HG03025 (cell line): Measurements from ENCODE around the gene URM1.
"Not testable (repeated sequence)": the region's sequence is repeated elsewhere in the genome, so short reads cannot be mapped to it uniquely, and the experiment has no call there.

Experiments
- ATAC-seq: cut with Tn5 transposase; IDR thresholded peaks from one replicate; pipeline ENCODE4 v1.9.1; 2021; ENCODE audit warnings: mild to moderate bottlenecking, moderate library complexity; ENCODE audit not compliant: unreplicated experiment, low FRiP score

Gene URM1

DNA sequence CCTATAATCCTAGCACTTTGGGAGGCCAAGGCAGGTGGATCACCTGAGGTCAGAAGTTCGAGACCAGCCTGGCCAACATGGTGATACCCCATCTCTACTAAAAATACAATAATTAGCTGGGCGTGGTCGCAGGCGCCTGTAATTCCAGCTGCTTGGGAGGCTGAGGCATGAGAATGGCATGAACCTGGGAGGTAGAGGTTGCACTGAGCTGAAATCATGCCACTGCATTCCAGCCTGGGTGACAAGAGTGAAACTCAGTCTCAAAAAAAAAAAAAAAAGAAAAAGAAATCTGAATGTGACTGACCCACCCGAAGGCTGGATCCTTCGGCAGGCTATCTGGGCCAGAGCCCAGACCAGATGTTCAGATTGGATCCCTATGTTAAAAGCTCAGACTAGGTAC lies 52.2 kb downstream of the URM1 start:
- not testable (repeated sequence) for ATAC-seq

DNA sequence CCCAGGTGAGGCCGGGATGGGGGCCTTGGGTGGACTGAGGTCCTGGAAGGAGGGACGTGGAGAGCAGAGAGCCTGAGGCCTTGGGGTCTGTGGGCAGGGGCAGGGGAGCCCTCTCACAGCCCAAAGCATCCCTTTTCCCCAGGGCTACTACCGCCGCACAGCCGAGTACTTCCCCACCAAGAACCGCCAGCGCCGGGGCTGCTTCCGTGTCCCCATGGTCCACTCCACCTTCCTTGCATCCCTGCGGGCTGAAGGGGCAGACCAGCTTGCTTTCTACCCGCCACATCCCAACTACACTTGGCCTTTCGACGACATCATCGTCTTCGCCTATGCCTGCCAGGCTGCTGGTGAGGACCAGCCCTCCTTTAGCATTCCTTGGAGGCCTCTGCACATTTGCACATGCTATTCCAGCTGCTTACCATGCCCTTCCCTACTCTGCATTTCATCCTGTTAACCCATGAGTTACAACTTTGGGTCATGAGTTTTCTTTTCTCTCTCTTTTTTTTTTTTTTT lies 53.1 kb downstream of the URM1 start:
- no peak for ATAC-seq

DNA sequence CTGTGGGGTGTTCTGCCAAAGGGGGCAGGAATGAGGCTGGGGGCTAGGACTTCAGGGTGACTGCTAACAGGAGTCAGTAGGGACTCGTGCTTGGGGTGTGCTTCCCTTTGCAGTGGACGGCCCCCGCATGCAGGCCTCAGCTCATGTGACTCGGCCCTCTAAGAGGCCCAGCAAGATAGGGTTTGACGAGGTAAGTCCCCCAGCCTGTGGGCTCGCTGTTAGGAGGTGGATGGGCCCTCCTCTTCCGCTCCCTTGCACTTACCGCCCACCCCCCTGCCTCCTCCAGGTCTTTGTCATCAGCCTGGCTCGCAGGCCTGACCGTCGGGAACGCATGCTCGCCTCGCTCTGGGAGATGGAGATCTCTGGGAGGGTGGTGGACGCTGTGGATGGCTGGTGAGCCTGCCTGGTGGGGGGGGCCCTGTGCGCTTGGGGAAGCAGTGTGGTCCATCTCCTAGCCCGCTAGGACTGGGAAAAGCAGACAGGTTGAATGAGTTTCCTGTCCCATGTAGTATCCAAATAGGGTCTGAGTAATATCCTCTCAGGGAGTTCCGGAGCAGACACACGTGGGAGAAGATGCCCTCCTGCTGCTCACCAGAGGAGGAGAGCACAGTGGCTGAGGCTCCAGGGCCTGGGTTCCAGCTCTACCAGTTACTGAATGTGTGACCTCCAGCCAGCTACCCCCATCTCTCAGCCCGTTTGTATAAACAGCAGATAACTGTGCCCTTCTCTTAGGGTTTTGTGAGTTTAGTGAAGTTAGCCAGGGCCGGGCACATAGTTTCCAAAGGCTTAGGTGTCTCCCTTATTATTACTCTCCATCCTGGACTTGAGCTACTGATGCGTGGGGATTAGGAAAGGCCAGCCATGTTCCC lies 57.7 kb downstream of the URM1 start:
- no peak for ATAC-seq

DNA sequence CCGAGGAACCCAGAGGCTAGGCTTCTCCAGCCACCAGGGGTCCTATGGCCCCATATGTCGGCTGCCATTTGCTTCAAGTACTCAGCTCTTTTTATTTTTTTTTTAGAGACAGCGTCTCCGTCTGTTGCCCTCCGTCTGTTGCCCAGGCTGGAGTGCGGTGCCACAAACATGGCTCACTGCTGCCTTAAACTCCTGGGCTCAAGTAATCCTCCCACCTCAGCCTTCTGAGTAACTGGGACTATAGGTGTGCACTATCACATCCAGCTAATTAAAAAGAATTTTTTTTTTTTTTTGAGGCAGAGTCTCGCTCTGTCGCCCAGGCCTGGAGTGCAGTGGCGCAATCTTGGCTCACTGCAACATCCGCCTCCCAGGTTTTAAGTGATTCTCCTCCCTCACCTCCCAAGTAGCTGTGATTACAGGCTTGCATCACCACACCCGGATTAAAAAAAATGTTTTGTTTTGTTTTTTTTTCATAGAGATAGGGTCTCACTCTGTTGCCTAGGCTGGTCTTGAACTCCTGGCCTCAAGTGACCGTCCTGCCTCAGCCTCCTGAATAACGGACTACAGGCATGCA lies 58.4 kb downstream of the URM1 start:
- no peak for ATAC-seq

DNA sequence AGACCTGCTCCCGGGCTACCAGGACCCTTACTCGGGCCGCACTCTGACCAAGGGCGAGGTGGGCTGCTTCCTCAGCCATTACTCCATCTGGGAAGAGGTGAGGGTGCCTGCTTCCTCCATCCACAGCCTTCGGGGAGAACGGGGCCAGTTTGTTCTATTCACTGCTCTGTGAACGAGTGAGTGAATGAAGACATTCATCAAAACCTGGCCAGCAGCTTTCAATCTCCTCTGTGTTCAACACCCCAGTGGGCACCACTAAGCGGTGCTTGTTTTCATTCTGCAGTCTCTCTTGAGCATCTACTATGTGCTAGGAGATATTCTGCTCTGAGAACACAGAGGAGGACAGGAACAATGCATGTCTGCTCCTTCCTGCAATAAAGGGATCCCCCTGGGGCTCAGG lies 60.0 kb downstream of the URM1 start:
- ATAC-seq, result no peak

DNA sequence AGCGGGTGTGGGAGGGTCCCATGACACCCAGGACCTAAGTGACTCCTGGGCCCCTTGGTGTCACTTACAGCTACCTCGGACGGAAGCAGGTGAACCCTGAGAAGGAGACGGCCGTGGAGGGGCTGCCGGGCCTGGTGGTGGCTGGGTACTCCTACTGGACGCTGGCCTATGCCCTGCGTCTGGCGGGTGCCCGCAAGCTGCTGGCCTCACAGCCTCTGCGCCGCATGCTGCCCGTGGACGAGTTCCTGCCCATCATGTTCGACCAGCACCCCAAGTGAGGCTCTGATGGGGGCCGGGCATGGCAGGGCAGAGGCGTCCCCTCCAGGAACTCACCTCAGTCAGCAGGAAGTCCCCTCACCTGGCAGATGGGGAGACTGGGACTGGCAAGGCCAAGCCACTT lies 63.2 kb downstream of the URM1 start:
- ATAC-seq, result no peak

DNA sequence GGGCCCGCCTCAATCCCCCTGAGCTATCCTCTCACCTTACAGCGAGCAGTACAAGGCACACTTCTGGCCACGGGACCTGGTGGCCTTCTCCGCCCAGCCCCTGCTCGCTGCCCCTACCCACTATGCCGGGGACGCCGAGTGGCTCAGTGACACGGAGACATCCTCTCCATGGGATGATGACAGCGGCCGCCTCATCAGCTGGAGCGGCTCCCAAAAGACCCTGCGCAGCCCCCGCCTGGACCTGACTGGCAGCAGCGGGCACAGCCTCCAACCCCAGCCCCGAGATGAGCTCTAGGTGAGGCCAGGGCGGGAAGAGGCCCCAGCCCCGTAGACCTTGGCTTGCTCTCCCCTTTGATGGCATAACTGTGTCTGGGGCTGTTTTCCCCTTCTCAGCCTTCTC lies 64.4 kb downstream of the URM1 start:
- no peak for ATAC-seq

DNA sequence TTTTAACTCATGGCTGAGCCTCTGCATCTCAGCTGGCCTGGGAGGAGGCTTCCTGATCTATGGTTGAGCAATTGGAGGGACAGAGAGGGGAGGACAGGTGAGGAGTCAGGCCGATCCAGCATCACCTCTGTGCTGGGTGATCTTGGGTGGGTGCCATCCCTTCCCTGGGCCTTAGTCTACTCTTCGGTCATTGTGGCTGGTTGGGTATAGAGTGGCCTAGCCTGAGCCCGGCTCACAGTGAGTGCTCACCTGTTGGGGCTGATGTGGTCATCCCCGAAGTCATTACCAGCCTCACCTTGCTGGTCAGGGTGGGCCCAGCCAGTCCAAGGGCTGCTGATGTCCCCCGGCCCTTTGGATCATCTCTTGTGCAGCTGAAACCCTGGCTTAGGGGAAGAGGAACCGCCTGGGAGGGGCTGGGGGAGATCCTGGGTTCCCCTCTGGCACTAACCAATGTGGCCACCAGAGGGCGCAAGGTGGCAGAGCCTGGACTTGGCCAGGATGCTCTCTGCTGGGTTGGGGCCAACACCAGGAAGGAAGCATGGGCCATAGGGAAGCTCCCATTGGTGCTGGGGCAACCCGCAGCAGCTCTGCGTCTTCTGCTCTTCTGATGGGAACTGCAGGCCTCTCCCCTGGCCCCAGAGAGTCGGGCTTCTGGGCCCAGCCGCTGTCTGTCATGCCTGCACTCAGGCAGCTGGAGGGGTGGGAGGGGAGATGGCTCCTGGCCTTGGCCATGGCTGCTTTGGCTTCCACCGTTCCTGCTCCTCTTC lies 67.4 kb downstream of the URM1 start:
- no peak for ATAC-seq

DNA sequence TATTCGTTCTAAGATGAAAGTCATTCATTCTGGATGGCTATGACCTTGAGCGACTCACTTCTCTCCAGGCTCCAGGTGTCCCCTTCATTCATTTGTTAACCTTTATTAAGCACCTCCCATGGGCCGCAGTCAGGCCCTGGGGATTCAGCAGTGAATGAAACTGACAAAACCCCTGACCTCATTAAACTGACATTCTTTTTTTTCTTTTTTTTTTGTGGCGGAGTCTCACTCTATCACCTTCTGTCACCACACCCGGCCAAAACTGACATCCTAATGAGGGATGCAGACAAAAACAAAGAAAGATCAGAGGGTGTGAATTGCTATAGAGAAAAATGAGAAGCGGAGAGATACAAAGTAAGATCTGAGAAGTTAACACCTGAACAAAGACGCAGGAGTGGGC lies 68.1 kb downstream of the URM1 start:
- ATAC-seq, result no peak
